SJCRH30 (cell line): Measurements from ENCODE around the gene CIBAR2. TPM values are rescaled to one million over a fixed set of nuclear protein-coding genes. Genes with fewer than 3 reads are reported as not detected.

Source experiments
- DNase-seq, 2 experiments: peaks; one replicate each; pipeline ENCODE4 v3.0.0-alpha.2; 2015 to 2020
- H3K27ac ChIP-seq: fragments of 250-450 bp; sonication (Bioruptor Pico); 2 replicates; pipeline ENCODE4 v1.5.1; 2020; ENCODE audit warnings: mild to moderate bottlenecking, moderate library complexity
- H3K27me3 ChIP-seq: fragments of 250-450 bp; sonication (Bioruptor Pico); 2 replicates; pipeline ENCODE4 v1.5.1; 2020; ENCODE audit warnings: mild to moderate bottlenecking, moderate library complexity
- H3K36me3 ChIP-seq: fragments of 250-450 bp; sonication (Bioruptor Pico); 2 replicates; pipeline ENCODE4 v1.5.1; 2020; ENCODE audit warnings: mild to moderate bottlenecking, moderate library complexity
- H3K4me1 ChIP-seq: fragments of 250-450 bp; sonication (Bioruptor Pico); 2 replicates; pipeline ENCODE4 v1.5.1; 2020; ENCODE audit warnings: mild to moderate bottlenecking, moderate library complexity
- H3K4me3 ChIP-seq: fragments of 250-450 bp; sonication (Bioruptor Pico); 2 replicates; pipeline ENCODE4 v1.5.1; 2020; ENCODE audit warnings: mild to moderate bottlenecking, moderate library complexity
- H3K9me3 ChIP-seq: fragments of 250-450 bp; sonication (Bioruptor Pico); replicated peaks from 2 replicates; pipeline ENCODE4 v1.5.1; 2020; ENCODE audit warnings: mild to moderate bottlenecking, moderate library complexity
- total RNA-seq: library from RNA; depleted of rRNA; stranded (reverse); fragments of >200 nt; shearing (Covaris generic); gene quantifications from 2 replicates; pipeline ENCODE4 v1.2.3, GENCODE V29; 2014

CIBAR2 gene
- total RNA-seq, 1 experiment from 2014 or later = 0.04 TPM

- H3K27me3 ChIP-seq = no peaks in the 10 kb centered on the region
- H3K9me3 ChIP-seq = no peaks in the 10 kb centered on the region
- H3K36me3 ChIP-seq = no peaks in the 10 kb centered on the region
- H3K27ac ChIP-seq = no peak overlapping the region
- no peak for DNase-seq
- H3K4me1 ChIP-seq = peaks cover 4% of the 10 kb centered on the region; the same call in 1 of the 2 replicates
- no peak overlapping the region for H3K4me3 ChIP-seq
Measured at GRCh38 chr16:85079785-85080570, 32.3 kb downstream of the CIBAR2 start.

GRCh38 chr16:85078952-85079351, 33.3 kb downstream of the CIBAR2 start:
- Histone ChIP-seq H3K9me3 (no peaks in the 10 kb centered on the region), H3K36me3 (no peaks in the 10 kb centered on the region), H3K27me3 (no peaks in the 10 kb centered on the region), H3K27ac (no peak overlapping the region), H3K4me1 (peaks cover 4% of the 10 kb centered on the region; the same call in 1 of the 2 replicates), H3K4me3 (no peak overlapping the region)
- no peak for DNase-seq

- no peak for DNase-seq
- H3K27me3 ChIP-seq = no peaks in the 10 kb centered on the region
- peaks cover 3% of the 10 kb centered on the region; the same call in 1 of the 2 replicates for H3K4me1 ChIP-seq
- no peaks in the 10 kb centered on the region for H3K9me3 ChIP-seq
- no peaks in the 10 kb centered on the region for H3K36me3 ChIP-seq
- no peak overlapping the region for H3K27ac ChIP-seq
- no peak overlapping the region for H3K4me3 ChIP-seq
Measured at GRCh38 chr16:85078226-85078625, 34.0 kb downstream of the CIBAR2 start.

- Histone ChIP-seq H3K27me3 (no peaks in the 10 kb centered on the region), H3K4me3 (no peak overlapping the region), H3K4me1 (no peaks in the 10 kb centered on the region; the same call in 1 of the 2 replicates), H3K27ac (no peak overlapping the region), H3K36me3 (no peaks in the 10 kb centered on the region), H3K9me3 (no peaks in the 10 kb centered on the region)
- no peak for DNase-seq
Measured at GRCh38 chr16:85077576-85078125, 34.6 kb downstream of the CIBAR2 start.

GRCh38 chr16:85077039-85077438, 35.2 kb downstream of the CIBAR2 start:
- Histone ChIP-seq H3K36me3 (no peaks in the 10 kb centered on the region), H3K27me3 (no peaks in the 10 kb centered on the region), H3K27ac (no peak overlapping the region), H3K9me3 (no peaks in the 10 kb centered on the region), H3K4me1 (no peaks in the 10 kb centered on the region; the same call in 1 of the 2 replicates), H3K4me3 (no peak overlapping the region)
- DNase-seq = peak in 1 of 2 experiments; percentile 31

GRCh38 chr16:85075236-85075924, 36.9 kb downstream of the CIBAR2 start:
- DNase-seq = no peak
- H3K4me1 ChIP-seq = no peaks in the 10 kb centered on the region; the same call in 1 of the 2 replicates
- no peaks in the 10 kb centered on the region for H3K9me3 ChIP-seq
- no peaks in the 10 kb centered on the region for H3K36me3 ChIP-seq
- H3K27me3 ChIP-seq = no peaks in the 10 kb centered on the region
- H3K27ac ChIP-seq = no peak overlapping the region
- H3K4me3 ChIP-seq = no peak overlapping the region

GRCh38 chr16:85074225-85074914, 37.9 kb downstream of the CIBAR2 start:
- H3K27me3 ChIP-seq = no peaks in the 10 kb centered on the region
- no peak overlapping the region for H3K27ac ChIP-seq
- no peaks in the 10 kb centered on the region for H3K36me3 ChIP-seq
- H3K9me3 ChIP-seq = no peaks in the 10 kb centered on the region
- H3K4me3 ChIP-seq = no peak overlapping the region
- no peak for DNase-seq
- no peaks in the 10 kb centered on the region; the same call in 1 of the 2 replicates for H3K4me1 ChIP-seq

- Histone ChIP-seq H3K36me3 (no peaks in the 10 kb centered on the region), H3K27ac (no peak overlapping the region)
Measured at GRCh38 chr16:85072947-85073346, 39.3 kb downstream of the CIBAR2 start.

GRCh38 chr16:85072076-85072860, 40.0 kb downstream of the CIBAR2 start:
- Histone ChIP-seq H3K27me3 (no peaks in the 10 kb centered on the region), H3K4me1 (no peaks in the 10 kb centered on the region; the same call in 1 of the 2 replicates), H3K36me3 (no peaks in the 10 kb centered on the region), H3K9me3 (no peaks in the 10 kb centered on the region), H3K4me3 (no peak overlapping the region), H3K27ac (no peak overlapping the region)
- no peak for DNase-seq

More at GRCh38 chr16:85072947-85073346, 39.3 kb downstream of the CIBAR2 start:
- Histone ChIP-seq H3K4me3 (no peak overlapping the region), H3K27me3 (no peaks in the 10 kb centered on the region), H3K4me1 (no peaks in the 10 kb centered on the region; the same call in 1 of the 2 replicates), H3K9me3 (no peaks in the 10 kb centered on the region)
- peak in 1 of 2 experiments; percentile 16 for DNase-seq

GRCh38 chr16:85069171-85069570, 43.1 kb downstream of the CIBAR2 start:
- Histone ChIP-seq H3K4me1 (no peaks in the 10 kb centered on the region), H3K36me3 (no peaks in the 10 kb centered on the region), H3K27ac (no peak overlapping the region), H3K27me3 (no peaks in the 10 kb centered on the region), H3K4me3 (no peak overlapping the region), H3K9me3 (no peaks in the 10 kb centered on the region)
- DNase-seq = no peak

- Histone ChIP-seq H3K27me3 (no peaks in the 10 kb centered on the region), H3K9me3 (no peaks in the 10 kb centered on the region), H3K36me3 (no peaks in the 10 kb centered on the region), H3K27ac (no peak overlapping the region), H3K4me1 (no peaks in the 10 kb centered on the region), H3K4me3 (no peak overlapping the region)
- DNase-seq = no peak
Measured at GRCh38 chr16:85068746-85069145, 43.5 kb downstream of the CIBAR2 start.

- Histone ChIP-seq H3K27ac (no peak overlapping the region), H3K4me1 (no peaks in the 10 kb centered on the region), H3K9me3 (no peaks in the 10 kb centered on the region)
Measured at GRCh38 chr16:85067426-85067825, 44.8 kb downstream of the CIBAR2 start.

GRCh38 chr16:85067024-85067423, 45.2 kb downstream of the CIBAR2 start:
- Histone ChIP-seq H3K9me3 (no peaks in the 10 kb centered on the region), H3K27me3 (no peaks in the 10 kb centered on the region), H3K27ac (no peak overlapping the region), H3K4me1 (no peaks in the 10 kb centered on the region), H3K4me3 (no peak overlapping the region), H3K36me3 (no peaks in the 10 kb centered on the region)
- DNase-seq = no peak

More at GRCh38 chr16:85067426-85067825, 44.8 kb downstream of the CIBAR2 start:
- DNase-seq = no peak
- H3K4me3 ChIP-seq = no peak overlapping the region
- H3K27me3 ChIP-seq = no peaks in the 10 kb centered on the region
- H3K36me3 ChIP-seq = no peaks in the 10 kb centered on the region

GRCh38 chr16:85066346-85066885, 45.9 kb downstream of the CIBAR2 start:
- no peaks in the 10 kb centered on the region for H3K27me3 ChIP-seq
- no peaks in the 10 kb centered on the region for H3K4me1 ChIP-seq
- no peaks in the 10 kb centered on the region for H3K9me3 ChIP-seq
- H3K4me3 ChIP-seq = no peak overlapping the region
- no peak for DNase-seq
- no peaks in the 10 kb centered on the region for H3K36me3 ChIP-seq
- H3K27ac ChIP-seq = no peak overlapping the region
